H1 (cell line): ENCODE measurements around the gene FBXO39. TPM values are rescaled to one million over a fixed set of nuclear protein-coding genes. Genes with fewer than 3 reads are reported as not detected.
A peak's percentile ranks its signal among the peaks of the same experiment; 100 is the strongest.

Experiments
- CTCF ChIA-PET: fragments of 300-600 bp; sonication (Branson Sonifier 250); formaldehyde crosslinking; loops from one replicate; lab custom pipeline; 2021; ENCODE audit not compliant: partially characterized antibody; lab: Charles Lee
- POLR2A ChIA-PET: fragments of 300-600 bp; sonication (Branson Sonifier 250); formaldehyde crosslinking; loops from one replicate; lab custom pipeline; 2021; ENCODE audit warnings: inconsistent platforms; ENCODE audit not compliant: partially characterized antibody; lab: Charles Lee
- DNase-seq, 2 experiments: peaks; one replicate each; pipeline versions ENCODE4 v3.0.0 to v3.0.0-alpha.2; 2010 to 2022; ENCODE audit warnings: low spot score in 2 of 2, low read depth in 1 of 2, mixed read lengths in 1 of 2
- FAIRE-seq: peaks from 2 replicates; lab custom pipeline; 2011; peaks lifted over from hg19 to GRCh38; lab: Jason Lieb, UNC
- H2AFZ ChIP-seq: 2 replicates; pipeline ENCODE4 v1.8.1; 2012; ENCODE audit warnings: low read length, inconsistent platforms
- H2AK5ac ChIP-seq: 2 replicates; pipeline ENCODE4 v1.6.1; 2013; ENCODE audit warnings: low read depth, low read length
- H2BK120ac ChIP-seq: replicated peaks from 2 replicates; pipeline ENCODE3; 2013; ENCODE audit warnings: low read depth, low read length, inconsistent platforms
- H2BK12ac ChIP-seq: 2 replicates; pipeline ENCODE4 v1.6.1; 2013; ENCODE audit warnings: low read depth, low read length
- H2BK15ac ChIP-seq: 2 replicates; pipeline ENCODE4 v1.6.1; 2013; ENCODE audit warnings: low read length
- H2BK20ac ChIP-seq: 2 replicates; pipeline ENCODE4 v1.6.1; 2013; ENCODE audit warnings: low read length
- H2BK5ac ChIP-seq: 2 replicates; pipeline ENCODE4 v1.6.1; 2013; ENCODE audit warnings: low read depth, low read length
- H3K14ac ChIP-seq: 2 replicates; pipeline ENCODE4 v1.6.1; 2013; ENCODE audit warnings: inconsistent platforms; ENCODE audit not compliant: insufficient read length
- H3K18ac ChIP-seq: 2 replicates; pipeline ENCODE4 v1.6.1; 2013; ENCODE audit warnings: low read length; ENCODE audit errors: extremely low read depth
- H3K23ac ChIP-seq: 2 replicates; pipeline ENCODE4 v1.6.1; 2013; ENCODE audit warnings: inconsistent platforms; ENCODE audit not compliant: insufficient read length
- H3K23me2 ChIP-seq: 2 replicates; pipeline ENCODE4 v1.6.1; 2013; ENCODE audit warnings: low read depth, low read length
- H3K27ac ChIP-seq: 2 replicates; pipeline ENCODE4 v1.6.1; 2011; ENCODE audit warnings: low read depth, low read length, inconsistent platforms
- H3K27me3 ChIP-seq, 4 experiments: replicated peaks in 1 of 4; 1 replicate in 1 of 4; 2 replicates in 3 of 4; pipeline versions ENCODE4 v1.6.1 to v1.8.1; 2011 to 2013; ENCODE audit warnings: low read length in 3 of 4, mild to moderate bottlenecking in 3 of 4, inconsistent platforms in 2 of 4, mixed read lengths in 2 of 4, moderate library complexity in 1 of 4; ENCODE audit not compliant: control insufficient read depth in 3 of 4, insufficient read depth in 3 of 4; ENCODE audit errors: extremely low read depth in 1 of 4
- H3K36me3 ChIP-seq, 4 experiments: 2 replicates each; pipeline versions ENCODE4 v1.6.1 to v1.8.1; 2011 to 2013; ENCODE audit warnings: mild to moderate bottlenecking in 4 of 4, low read length in 3 of 4, moderate library complexity in 2 of 4, control low read depth in 1 of 4, inconsistent platforms in 1 of 4; ENCODE audit not compliant: insufficient read depth in 4 of 4, control insufficient read depth in 2 of 4
- H3K4ac ChIP-seq: replicated peaks from 2 replicates; pipeline ENCODE3; 2013; ENCODE audit warnings: low read length, low read depth, mixed read lengths, inconsistent platforms; ENCODE audit not compliant: insufficient read length
- H3K4me1 ChIP-seq, 4 experiments: replicated peaks in 1 of 4; 1 replicate in 1 of 4; 2 replicates in 3 of 4; pipeline versions ENCODE4 v1.6.1 to v1.8.1; 2011 to 2013; ENCODE audit warnings: low read length in 3 of 4, inconsistent platforms in 2 of 4, mixed read lengths in 1 of 4; ENCODE audit not compliant: insufficient read depth in 4 of 4, control insufficient read depth in 3 of 4
- H3K4me2 ChIP-seq, 2 experiments: 2 replicates each; pipeline versions ENCODE4 v1.6.1 to v1.8.1; 2011 to 2013; ENCODE audit warnings: low read depth in 2 of 2, low read length in 2 of 2, control low read depth in 1 of 2, inconsistent platforms in 1 of 2, mild to moderate bottlenecking in 1 of 2; ENCODE audit not compliant: insufficient read depth in 1 of 2
- H3K4me3 ChIP-seq, 4 experiments: fragments of 200-600, 300-600 bp in 1 of 4; sonication (generic), shearing (Covaris generic), sonication (Bioruptor Twin) in 1 of 4; 2 replicates each; pipeline versions ENCODE4 v1.5.1 to v1.8.1; 2011 to 2016; ENCODE audit warnings: low read length in 4 of 4, low read depth in 3 of 4, control low read depth in 2 of 4, inconsistent platforms in 2 of 4, mild to moderate bottlenecking in 2 of 4, mixed read lengths in 1 of 4, moderate library complexity in 1 of 4; ENCODE audit not compliant: insufficient read depth in 2 of 4; ENCODE audit errors: extremely low read depth in 1 of 4
- H3K56ac ChIP-seq: replicated peaks from 2 replicates; pipeline ENCODE3; 2013; ENCODE audit warnings: low read depth, mild to moderate bottlenecking, mixed read lengths, low read length, inconsistent platforms; ENCODE audit not compliant: insufficient read length
- H3K79me1 ChIP-seq: 2 replicates; pipeline ENCODE4 v1.6.1; 2013; ENCODE audit warnings: low read depth, low read length, control low read depth
- H3K79me2 ChIP-seq, 2 experiments: 2 replicates each; pipeline versions ENCODE4 v1.6.1 to v1.8.1; 2012 to 2013; ENCODE audit warnings: low read length in 2 of 2, mild to moderate bottlenecking in 2 of 2, inconsistent platforms in 1 of 2; ENCODE audit not compliant: insufficient read depth in 2 of 2, control insufficient read depth in 1 of 2
- H3K9ac ChIP-seq, 4 experiments: replicated peaks in 1 of 4; 1 replicate in 1 of 4; 2 replicates in 3 of 4; pipeline versions ENCODE4 v1.6.1 to v1.8.1; 2011 to 2013; ENCODE audit warnings: low read depth in 3 of 4, low read length in 3 of 4, control low read depth in 2 of 4, mild to moderate bottlenecking in 2 of 4, moderate library complexity in 2 of 4, inconsistent platforms in 1 of 4; ENCODE audit errors: extremely low read depth in 1 of 4
- H3K9me3 ChIP-seq, 2 experiments: 2 replicates each; pipeline versions ENCODE4 v1.6.1 to v1.8.1; 2012 to 2013; ENCODE audit warnings: mild to moderate bottlenecking in 2 of 2, moderate library complexity in 2 of 2, control low read depth in 1 of 2, inconsistent platforms in 1 of 2, low read depth in 1 of 2, low read length in 1 of 2, mixed read lengths in 1 of 2; ENCODE audit not compliant: insufficient read depth in 2 of 2
- H4K20me1 ChIP-seq, 2 experiments: replicated peaks in 1 of 2; 2 replicates each; pipeline versions ENCODE3 to v1.8.1; 2011 to 2013; ENCODE audit warnings: inconsistent platforms in 2 of 2, low read length in 2 of 2, mild to moderate bottlenecking in 1 of 2; ENCODE audit not compliant: insufficient read depth in 2 of 2, control insufficient read depth in 1 of 2
- H4K5ac ChIP-seq: 2 replicates; pipeline ENCODE4 v1.6.1; 2013; ENCODE audit warnings: low read length, low read depth, mixed read lengths, inconsistent platforms; ENCODE audit not compliant: insufficient read length
- H4K8ac ChIP-seq: 2 replicates; pipeline ENCODE4 v1.8.0; 2013; ENCODE audit warnings: mild to moderate bottlenecking, moderate library complexity, low read length, inconsistent platforms; ENCODE audit not compliant: insufficient read depth; ENCODE audit errors: extremely low read depth
- H4K91ac ChIP-seq: replicated peaks from 2 replicates; pipeline ENCODE3; 2013; ENCODE audit warnings: low read length, mixed read lengths, inconsistent platforms; ENCODE audit not compliant: insufficient read length
- CBX8 ChIP-seq: fragments of 300-800, 300-1000 bp; sonication (generic); IDR thresholded peaks from 2 replicates; pipeline ENCODE4 v1.7.1; 2016; ENCODE audit warnings: low read depth, low read length, borderline replicate concordance
- CREB1 ChIP-seq: IDR thresholded peaks from 2 replicates; pipeline ENCODE4 v1.6.1; 2012; ENCODE audit warnings: inconsistent platforms
- EZH2 ChIP-seq: fragments of 200-600 bp; sonication (generic); IDR thresholded peaks from 2 replicates; pipeline ENCODE4 v1.7.1; 2012; ENCODE audit warnings: low read depth, mild to moderate bottlenecking, moderate library complexity, low read length, inconsistent platforms; ENCODE audit not compliant: severe bottlenecking
- KDM4A ChIP-seq: IDR thresholded peaks from one replicate; pipeline ENCODE4 v1.7.1; 2012; ENCODE audit warnings: low read depth, mild to moderate bottlenecking, moderate library complexity, low read length, inconsistent platforms; ENCODE audit not compliant: severe bottlenecking
- POLR2AphosphoS5 ChIP-seq: IDR thresholded peaks from 2 replicates; pipeline ENCODE4 v1.6.1; 2011; ENCODE audit warnings: low read depth, low read length
- RAD21 ChIP-seq, 2 experiments: IDR thresholded peaks in 1 of 2; conservative IDR thresholded peaks in 1 of 2; 2 replicates each; pipeline ENCODE4 v1.6.1; 2011; ENCODE audit warnings: low read depth in 2 of 2, low read length in 2 of 2, improper control_type of control experiment in 1 of 2, inconsistent platforms in 1 of 2, mild to moderate bottlenecking in 1 of 2, moderate library complexity in 1 of 2
- RBBP5 ChIP-seq: IDR thresholded peaks from 2 replicates; pipeline ENCODE4 v1.7.1; 2012; ENCODE audit warnings: low read depth, mild to moderate bottlenecking, inconsistent platforms, low read length, moderate library complexity, borderline replicate concordance
- SP1 ChIP-seq: IDR thresholded peaks from 2 replicates; pipeline ENCODE4 v1.6.1; 2011; ENCODE audit warnings: low read depth, low read length
- SP2 ChIP-seq: IDR thresholded peaks from 2 replicates; pipeline ENCODE4 v1.6.1; 2012; ENCODE audit warnings: mild to moderate bottlenecking, low read length, inconsistent platforms
- TAF1 ChIP-seq: IDR thresholded peaks from 2 replicates; pipeline ENCODE4 v1.6.1; 2011; ENCODE audit warnings: mild to moderate bottlenecking, low read depth, low read length
- TEAD4 ChIP-seq: IDR thresholded peaks from 2 replicates; pipeline ENCODE4 v1.6.1; 2012; ENCODE audit warnings: low read depth, low read length, inconsistent platforms, mixed read lengths
- WGBS, 2 experiments: shearing (Covaris generic) in 1 of 2; methylation state at CpG; one replicate each; pipeline versions ENCODE4 v1.1.6 to v1.1.7; 2013 to 2015; ENCODE audit warnings: low lambda C conversion rate in 2 of 2, mixed read lengths in 2 of 2, inconsistent platforms in 1 of 2, low coverage in 1 of 2, missing lambda C conversion rate in 1 of 2; ENCODE audit not compliant: insufficient replicate concordance in 2 of 2, insufficient coverage in 1 of 2, insufficient read length in 1 of 2; ENCODE audit errors: extremely low coverage in 1 of 2, missing lambda C conversion rate in 1 of 2; 5-methylcytosine and 5-hydroxymethylcytosine counted together
- polyA plus RNA-seq, 7 experiments: library from polyadenylated mRNA; depleted of rRNA in 3 of 7; stranded (reverse) in 5 of 7; unstranded in 2 of 7; fragments of >200 nt in 5 of 7; fragments of 200-250 nt in 2 of 7; gene quantifications; 1 replicate in 5 of 7; 2 replicates in 1 of 7; 4 replicates in 1 of 7; pipeline versions ENCODE4 v1.2.1 to v1.2.3, GENCODE V29; 2011 to 2013; ENCODE audit warnings: missing spikeins in 2 of 7, mixed read lengths in 2 of 7
- total RNA-seq: library from RNA; stranded (reverse); fragmentation: NEBNext Ultra II Directional; extraction: Animal tissue kit (Norgen Biotek cat#: 25700); gene quantifications from 2 replicates; pipeline ENCODE4 v1.2.1, GENCODE V29; 2021
- TF ChIP-seq, protein P1 (sequence below): IDR thresholded peaks from 2 replicates; pipeline ENCODE4 v1.6.1; 2012; ENCODE audit warnings: low read length, inconsistent platforms

FBXO39 gene
- total and polyA plus RNA-seq, 2 of the 8 experiments (the other 6 are each of a cell fraction or from before 2014, with no cell fraction given): 0.12 to 0.22 TPM

DNA sequence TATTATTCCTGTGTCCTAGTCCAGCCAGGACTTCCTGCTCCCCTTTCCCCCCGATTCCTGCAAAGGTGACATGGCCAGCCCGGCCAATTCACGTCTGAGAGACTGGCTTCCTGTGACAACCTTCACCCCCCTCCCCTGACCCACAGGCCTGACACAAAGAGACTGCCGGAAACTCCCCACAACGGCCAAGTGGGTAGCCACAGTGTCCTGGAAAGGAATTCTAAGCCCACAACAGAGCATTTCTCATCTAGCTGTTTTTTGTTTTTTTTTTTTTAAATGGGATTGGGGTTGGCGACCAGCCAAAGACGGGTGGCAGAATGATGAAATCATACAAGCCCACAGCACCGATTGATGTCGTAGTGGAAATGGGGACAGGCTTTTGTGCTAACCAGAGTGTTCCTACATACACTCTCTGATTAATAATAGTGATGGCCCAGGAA is 23.0 kb upstream of the FBXO39 start:
- Histone ChIP-seq H4K91ac (peak overlapping the region; percentile 39), H3K36me3 (no peaks in the 10 kb centered on the region), H2BK120ac (no peak overlapping the region), H3K27ac (no peak overlapping the region), H2AFZ (peak overlapping the region; percentile 91; the same call in 1 of the 2 replicates), H3K79me1 (no peaks in the 10 kb centered on the region), H3K18ac (no peak overlapping the region), H3K56ac (no peak overlapping the region), H4K5ac (no peak overlapping the region), H2AK5ac (no peak overlapping the region), H3K79me2 (no peaks in the 10 kb centered on the region), H3K4me3 (no peak overlapping the region), H3K4ac (no peak overlapping the region), H3K4me1 (peaks cover 0 to 6% (median 3%) of the 10 kb centered on the region in 4 experiments; a peak in 3 of 7 replicates), H3K9me3 (no peaks in the 10 kb centered on the region), H3K4me2 (no peak overlapping the region), H2BK5ac (peak overlapping the region; percentile 79; the same call in 1 of the 2 replicates), H3K27me3 (no peaks in the 10 kb centered on the region; a peak in 1 of 7 replicates), H3K14ac (no peak overlapping the region), H3K23ac (no peak overlapping the region), H2BK20ac (0 out of 2 replicates have a peak overlapping the region, but pooled peaks have one; percentile 32), H2BK12ac (peak overlapping the region; percentile 95), H2BK15ac (peak overlapping the region; percentile 53; the same call in 1 of the 2 replicates), H4K20me1 (no peaks in the 10 kb centered on the region), H4K8ac (0 out of 2 replicates have a peak overlapping the region, but pooled peaks have one; percentile 7), H3K23me2 (peaks cover 1% of the 10 kb centered on the region; the same call in 1 of the 2 replicates), H3K9ac (no peak overlapping the region)
- POLR2A ChIA-PET: interaction anchor here (0.9 kb wide), 1 partner anchor 19 kb away, joined by 3 read pairs; no protein-coding TSS in a partner anchor
- WGBS, 2 experiments: 65% methylated on average over 9 of the region's 9 CpGs; no CpG with 5 or more reads in 1 of the 2 experiments
- DNase-seq (no peak), FAIRE-seq (no peak)
- CTCF ChIA-PET: interaction anchor here (0.7 to 1.1 kb wide), 2 partner anchors 13 to 83 kb away, joined by 3 read pairs; no protein-coding TSS in a partner anchor
- TF ChIP-seq SP2: no peak
- no peak for TF ChIP-seq TEAD4
- TF ChIP-seq POLR2AphosphoS5: no peak
- no peak for TF ChIP-seq RBBP5
- TF ChIP-seq EZH2: no peak
- TF ChIP-seq CREB1: no peak
- TF ChIP-seq TAF1: no peak
- TF ChIP-seq KDM4A: no peak
- no peak for TF ChIP-seq CBX8
- TF ChIP-seq, protein P1, sequence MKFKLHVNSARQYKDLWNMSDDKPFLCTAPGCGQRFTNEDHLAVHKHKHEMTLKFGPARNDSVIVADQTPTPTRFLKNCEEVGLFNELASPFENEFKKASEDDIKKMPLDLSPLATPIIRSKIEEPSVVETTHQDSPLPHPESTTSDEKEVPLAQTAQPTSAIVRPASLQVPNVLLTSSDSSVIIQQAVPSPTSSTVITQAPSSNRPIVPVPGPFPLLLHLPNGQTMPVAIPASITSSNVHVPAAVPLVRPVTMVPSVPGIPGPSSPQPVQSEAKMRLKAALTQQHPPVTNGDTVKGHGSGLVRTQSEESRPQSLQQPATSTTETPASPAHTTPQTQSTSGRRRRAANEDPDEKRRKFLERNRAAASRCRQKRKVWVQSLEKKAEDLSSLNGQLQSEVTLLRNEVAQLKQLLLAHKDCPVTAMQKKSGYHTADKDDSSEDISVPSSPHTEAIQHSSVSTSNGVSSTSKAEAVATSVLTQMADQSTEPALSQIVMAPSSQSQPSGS: no peak
- TF ChIP-seq RAD21 (IDR thresholded peaks at IDR 0.05 in 1 of 2, conservative IDR thresholded peaks at IDR 0.05 in 1 of 2; ENCODE audit: low read depth in 2 of 2, low read length in 2 of 2): no peak; a peak in 1 of 4 replicates
- TF ChIP-seq SP1: no peak
